Endodermal cell (in vitro differentiated cells): ENCODE measurements around the gene RNF144A. TPM values are rescaled to one million over a fixed set of nuclear protein-coding genes. Genes with fewer than 3 reads are reported as not detected.

Experiments used
- DNase-seq: peaks from one replicate; pipeline ENCODE4 v3.0.0-alpha.2; 2017
- H3K27ac ChIP-seq: 2 replicates; pipeline ENCODE4 v1.5.1; 2013; ENCODE audit warnings: mild to moderate bottlenecking, low read depth, low read length, moderate library complexity
- H3K27me3 ChIP-seq: 2 replicates; pipeline ENCODE4 v1.6.1; 2013; ENCODE audit warnings: mild to moderate bottlenecking, low read length, moderate library complexity; ENCODE audit not compliant: insufficient read depth, control insufficient read depth, poor library complexity, severe bottlenecking
- H3K36me3 ChIP-seq: 2 replicates; pipeline ENCODE4 v1.7.0; 2013; ENCODE audit warnings: mild to moderate bottlenecking, low read length, moderate library complexity; ENCODE audit not compliant: control insufficient read depth, insufficient read depth
- H3K4me1 ChIP-seq: one replicate; pipeline ENCODE4 v1.7.0; 2013; ENCODE audit warnings: low read length; ENCODE audit not compliant: control insufficient read depth, insufficient read depth
- H3K4me3 ChIP-seq: 2 replicates; pipeline ENCODE4 v1.5.1; 2013; ENCODE audit warnings: mild to moderate bottlenecking, low read length, moderate library complexity
- H3K9ac ChIP-seq: 2 replicates; pipeline ENCODE4 v1.6.1; 2013; ENCODE audit warnings: mild to moderate bottlenecking, low read length, moderate library complexity; ENCODE audit not compliant: poor library complexity, severe bottlenecking; ENCODE audit errors: extremely low read depth
- H3K9me3 ChIP-seq: 2 replicates; pipeline ENCODE4 v1.6.1; 2013; ENCODE audit warnings: mild to moderate bottlenecking, low read length, moderate library complexity; ENCODE audit not compliant: control insufficient read depth
- H3K27ac Mint-ChIP-seq: 2 replicates; pipeline ENCODE4 v1.8.0; 2020; ENCODE audit warnings: mixed read lengths
- H3K27me3 Mint-ChIP-seq: 2 replicates; pipeline ENCODE4 v1.8.0; 2021; ENCODE audit warnings: mild to moderate bottlenecking, mixed read lengths; ENCODE audit not compliant: insufficient read depth
- H3K36me3 Mint-ChIP-seq: 2 replicates; pipeline ENCODE4 v1.8.0; 2020; ENCODE audit warnings: low read depth, mixed read lengths
- H3K4me1 Mint-ChIP-seq: 2 replicates; pipeline ENCODE4 v1.8.0; 2020; ENCODE audit warnings: mixed read lengths
- H3K4me3 Mint-ChIP-seq: 2 replicates; pipeline ENCODE4 v1.8.0; 2020; ENCODE audit warnings: mild to moderate bottlenecking, moderate library complexity, mixed read lengths
- H3K9me3 Mint-ChIP-seq: 2 replicates; pipeline ENCODE4 v1.8.0; 2020; ENCODE audit warnings: mild to moderate bottlenecking, mixed read lengths
- CTCF ChIP-seq: fragments of 200-600 bp; sonication (generic); conservative IDR thresholded peaks from 2 replicates; pipeline ENCODE4 v1.5.0; 2021; ENCODE audit warnings: antibody characterized with exemption, mild to moderate bottlenecking
- WGBS, 2 experiments: methylation state at CpG; one replicate each; pipeline versions ENCODE4 v1.1.5 to v1.1.7; 2013; ENCODE audit warnings: missing lambda C conversion rate in 2 of 2, mixed read lengths in 1 of 2; ENCODE audit not compliant: insufficient coverage in 1 of 2, insufficient read length in 1 of 2; 5-methylcytosine and 5-hydroxymethylcytosine counted together
- total RNA-seq, 2 donors: library from RNA; stranded (reverse); fragmentation: NEBNext Ultra II Directional in 1 of 2; extraction: Animal tissue kit (Norgen Biotek cat#: 25700) in 1 of 2; gene quantifications; 2 replicates in 1 of 2; 3 replicates in 1 of 2; pipeline ENCODE4 v1.2.1, GENCODE V29; 2021

Gene RNF144A
- total RNA-seq, 2 donors from 2014 or later: 12.4 to 26.0 TPM

GRCh38 chr2:6909431-6910385 is 7.5 kb upstream of the RNF144A start:
- no peaks in the 10 kb centered on the region for H3K36me3 Mint-ChIP-seq
- Histone ChIP-seq H3K36me3 (no peaks in the 10 kb centered on the region), H3K9ac (no peak overlapping the region), H3K4me3 (no peak overlapping the region), H3K27ac (no peak overlapping the region), H3K4me1 (no peaks in the 10 kb centered on the region), H3K9me3 (no peaks in the 10 kb centered on the region), H3K27me3 (no peaks in the 10 kb centered on the region)
- H3K4me3 Mint-ChIP-seq: no peak overlapping the region
- no peak for TF ChIP-seq CTCF
- no peak overlapping the region for H3K27ac Mint-ChIP-seq
- 92 to 93% methylated on average over 3 to 8 of the region's 8 CpGs for WGBS, 2 experiments
- peaks cover 2% of the 10 kb centered on the region for H3K9me3 Mint-ChIP-seq
- no peaks in the 10 kb centered on the region for H3K4me1 Mint-ChIP-seq
- DNase-seq: no peak
- H3K27me3 Mint-ChIP-seq: peaks cover 39% of the 10 kb centered on the region

DNA sequence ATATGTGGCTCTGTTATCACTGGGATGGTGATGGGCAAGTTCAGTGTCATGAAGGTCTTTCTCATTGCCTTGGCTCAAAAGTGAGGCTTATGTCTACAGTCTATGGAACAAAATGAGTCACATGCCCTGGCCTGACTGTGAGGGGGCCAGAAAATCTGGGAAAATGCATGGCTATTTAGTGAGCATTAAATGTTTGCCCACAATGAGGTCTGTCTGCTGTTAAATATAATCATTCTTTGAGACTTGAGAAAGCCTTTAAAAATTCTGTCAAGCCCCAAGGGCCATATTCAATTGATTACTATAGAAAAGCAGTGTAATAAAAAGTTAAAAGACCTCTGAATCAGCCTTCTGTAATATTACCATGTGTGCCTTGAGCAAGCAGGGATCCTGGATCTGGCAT is 5.5 kb upstream of the RNF144A start:
- H3K27me3 Mint-ChIP-seq: peaks cover 49% of the 10 kb centered on the region
- Histone ChIP-seq H3K36me3 (no peaks in the 10 kb centered on the region), H3K9ac (no peak overlapping the region), H3K4me1 (no peaks in the 10 kb centered on the region), H3K4me3 (no peak overlapping the region), H3K27me3 (peaks cover 8% of the 10 kb centered on the region), H3K9me3 (no peaks in the 10 kb centered on the region), H3K27ac (no peak overlapping the region)
- H3K4me3 Mint-ChIP-seq: no peak overlapping the region
- DNase-seq: no peak
- no peaks in the 10 kb centered on the region for H3K9me3 Mint-ChIP-seq
- no peak overlapping the region for H3K27ac Mint-ChIP-seq
- no peak for TF ChIP-seq CTCF
- no peaks in the 10 kb centered on the region for H3K4me1 Mint-ChIP-seq
- H3K36me3 Mint-ChIP-seq: no peaks in the 10 kb centered on the region

DNA sequence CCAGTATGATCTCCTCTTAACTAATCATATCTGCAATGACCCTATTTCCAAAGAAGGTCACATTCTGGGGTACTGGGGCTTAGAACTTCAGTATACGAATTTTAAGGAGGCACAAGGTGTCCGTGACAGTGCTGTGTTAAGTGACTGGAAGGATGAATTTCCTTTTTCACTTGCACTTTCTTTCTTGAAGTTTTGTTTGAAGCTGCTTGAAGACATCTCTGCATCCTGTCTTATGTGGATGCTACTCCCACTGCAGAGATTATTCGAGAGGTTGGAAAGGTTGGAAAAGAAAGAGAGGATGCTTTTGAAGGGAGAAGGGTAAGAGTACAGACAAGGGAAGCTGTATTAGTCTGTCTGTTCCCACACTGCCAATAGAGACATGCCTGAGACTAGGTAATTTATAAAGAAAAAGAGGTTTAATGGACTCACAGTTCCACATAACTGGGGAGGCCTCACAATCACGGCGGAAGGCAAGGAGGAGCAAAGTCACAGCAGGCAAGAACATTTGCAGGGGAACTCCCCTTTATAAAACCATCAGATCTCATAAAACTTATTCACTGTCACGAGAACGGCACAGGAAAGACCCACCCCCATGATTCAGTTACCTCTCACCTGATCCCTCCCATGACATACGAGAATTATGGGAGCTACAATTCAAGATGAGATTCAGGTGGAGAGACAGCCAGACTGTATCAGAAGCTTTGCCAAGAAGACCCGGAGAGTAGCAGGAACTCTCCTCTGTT is 3.6 kb upstream of the RNF144A start:
- Histone ChIP-seq H3K9ac (no peak overlapping the region), H3K4me1 (no peaks in the 10 kb centered on the region), H3K27me3 (peaks cover 11% of the 10 kb centered on the region), H3K27ac (no peak overlapping the region), H3K9me3 (no peaks in the 10 kb centered on the region), H3K4me3 (no peak overlapping the region), H3K36me3 (no peaks in the 10 kb centered on the region)
- H3K4me3 Mint-ChIP-seq: no peak overlapping the region
- H3K4me1 Mint-ChIP-seq: no peaks in the 10 kb centered on the region
- H3K27me3 Mint-ChIP-seq: peaks cover 44% of the 10 kb centered on the region
- no peak for TF ChIP-seq CTCF
- H3K36me3 Mint-ChIP-seq: no peaks in the 10 kb centered on the region
- no peak for DNase-seq
- 92 to 94% methylated on average over 6 to 9 of the region's 9 CpGs for WGBS, 2 experiments
- no peaks in the 10 kb centered on the region for H3K9me3 Mint-ChIP-seq
- no peak overlapping the region for H3K27ac Mint-ChIP-seq
